ENCODE data around the gene TOM1L2.
A peak's percentile ranks its signal among the peaks of the same experiment; 100 is the strongest.

Gene TOM1L2

DNA sequence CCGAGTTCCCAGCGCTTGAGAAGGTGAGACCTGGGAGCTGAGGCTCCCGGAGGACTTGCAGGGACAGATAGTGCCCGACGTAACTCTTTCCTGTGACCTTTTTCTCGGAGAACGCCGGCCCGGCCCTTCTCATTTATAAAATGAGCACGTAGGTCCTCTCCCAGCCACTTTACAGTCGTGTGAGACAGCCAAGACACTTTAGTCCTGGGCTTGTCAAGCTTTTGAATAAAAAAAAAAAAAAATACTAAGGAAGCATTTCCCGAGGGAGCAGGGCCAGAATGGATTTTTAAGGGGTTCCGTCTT lies 703 bp upstream of the TOM1L2 start:
- TF ChIP-seq TARDBP (IDR thresholded peaks at IDR 0.05) (no peak), FOXM1 (IDR thresholded peaks at IDR 0.05; ENCODE audit: borderline replicate concordance) (no peak), ARNT (IDR thresholded peaks at IDR 0.05) (no peak), SUZ12 (IDR thresholded peaks at IDR 0.05) (no peak), HDGF (IDR thresholded peaks at IDR 0.05; ENCODE audit: borderline replicate concordance) (no peak), FOXA1 (IDR thresholded peaks at IDR 0.05) (no peak), SP1 (IDR thresholded peaks at IDR 0.05) (no peak), CTBP1 (IDR thresholded peaks at IDR 0.05; ENCODE audit: borderline replicate concordance) (no peak), LEF1 (IDR thresholded peaks at IDR 0.05; ENCODE audit: borderline replicate concordance) (no peak), L3MBTL2 (conservative IDR thresholded peaks at IDR 0.05) (no peak), BHLHE40 (IDR thresholded peaks at IDR 0.05; ENCODE audit: borderline replicate concordance) (no peak), FOXK2 (IDR thresholded peaks at IDR 0.05) (no peak), NFRKB (IDR thresholded peaks at IDR 0.05) (no peak), ELF4 (IDR thresholded peaks at IDR 0.05) (no peak), ZNF384 (IDR thresholded peaks at IDR 0.05) (no peak)
- TF ChIP-seq, protein P1, sequence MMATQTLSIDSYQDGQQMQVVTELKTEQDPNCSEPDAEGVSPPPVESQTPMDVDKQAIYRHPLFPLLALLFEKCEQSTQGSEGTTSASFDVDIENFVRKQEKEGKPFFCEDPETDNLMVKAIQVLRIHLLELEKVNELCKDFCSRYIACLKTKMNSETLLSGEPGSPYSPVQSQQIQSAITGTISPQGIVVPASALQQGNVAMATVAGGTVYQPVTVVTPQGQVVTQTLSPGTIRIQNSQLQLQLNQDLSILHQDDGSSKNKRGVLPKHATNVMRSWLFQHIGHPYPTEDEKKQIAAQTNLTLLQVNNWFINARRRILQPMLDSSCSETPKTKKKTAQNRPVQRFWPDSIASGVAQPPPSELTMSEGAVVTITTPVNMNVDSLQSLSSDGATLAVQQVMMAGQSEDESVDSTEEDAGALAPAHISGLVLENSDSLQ (IDR thresholded peaks at IDR 0.05): no peak
- POLR2A ChIA-PET: interaction anchor here (0.7 to 2.9 kb wide), 7 partner anchors 12 to 136 kb away, joined by 3 to 16 read pairs (median 6); partner anchors contain the start of gene SREBF1
- no peak for DNase-seq (ENCODE audit: extremely low spot score)
- CTCF ChIA-PET: interaction anchor here (0.7 to 1.0 kb wide), 3 partner anchors 28 to 54 kb away, joined by 3 to 4 read pairs (median 3); no protein-coding TSS in a partner anchor

DNA sequence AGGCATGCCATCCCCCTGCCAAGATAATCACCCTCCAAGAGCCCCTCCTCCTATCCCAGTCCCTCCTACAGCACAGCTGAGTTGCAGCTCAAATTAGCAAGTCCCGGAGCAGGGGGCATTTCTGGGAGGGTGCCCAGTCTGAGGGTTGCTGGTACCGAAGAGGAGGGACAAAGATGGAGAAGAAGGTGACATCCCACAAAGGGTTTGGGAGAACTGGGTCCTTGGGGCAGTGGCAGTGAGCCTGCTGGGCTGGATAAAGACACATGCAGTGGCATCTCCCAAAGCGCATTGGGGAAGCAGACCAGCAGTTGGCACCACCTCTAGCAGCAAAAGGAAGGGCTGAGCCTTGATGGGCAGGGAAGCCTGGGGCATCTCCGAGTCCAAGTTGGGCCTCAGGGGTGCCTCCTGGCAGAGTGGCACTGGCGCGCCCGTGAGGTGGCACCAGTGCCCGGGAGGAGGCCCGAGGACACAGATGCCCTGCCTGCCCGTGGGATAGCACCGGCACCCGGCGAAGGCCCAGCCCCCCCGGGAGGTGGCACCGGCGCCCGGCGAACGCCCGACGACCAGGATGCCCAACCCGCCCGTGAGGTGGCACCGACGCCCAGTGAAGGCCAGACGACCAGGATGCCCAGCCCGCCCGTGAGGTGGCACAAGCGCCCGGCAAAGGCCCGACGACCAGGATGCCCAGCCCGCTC lies 622 bp downstream of the TOM1L2 start:
- ChIA-PET CTCF (interaction anchor here (0.9 kb wide), 1 partner anchor 11 kb away, joined by 3 read pairs; no protein-coding TSS in a partner anchor), POLR2A (interaction anchor here (1.0 to 2.9 kb wide), 5 partner anchors 10 to 135 kb away, joined by 4 to 16 read pairs (median 5); partner anchors contain the start of gene SREBF1)
- no peak for DNase-seq (ENCODE audit: extremely low spot score)
- TF ChIP-seq NFRKB (IDR thresholded peaks at IDR 0.05) (no peak), SUZ12 (IDR thresholded peaks at IDR 0.05) (no peak), LEF1 (IDR thresholded peaks at IDR 0.05; ENCODE audit: borderline replicate concordance) (no peak), TARDBP (IDR thresholded peaks at IDR 0.05) (no peak), FOXM1 (IDR thresholded peaks at IDR 0.05; ENCODE audit: borderline replicate concordance) (no peak), HDGF (IDR thresholded peaks at IDR 0.05; ENCODE audit: borderline replicate concordance) (no peak), ZNF384 (IDR thresholded peaks at IDR 0.05) (no peak), L3MBTL2 (conservative IDR thresholded peaks at IDR 0.05) (no peak), BHLHE40 (IDR thresholded peaks at IDR 0.05; ENCODE audit: borderline replicate concordance) (no peak), FOXA1 (IDR thresholded peaks at IDR 0.05) (no peak), SP1 (IDR thresholded peaks at IDR 0.05) (no peak), ARNT (IDR thresholded peaks at IDR 0.05) (no peak), ELF4 (IDR thresholded peaks at IDR 0.05) (no peak), CTBP1 (IDR thresholded peaks at IDR 0.05; ENCODE audit: borderline replicate concordance) (no peak), FOXK2 (IDR thresholded peaks at IDR 0.05) (no peak)
- TF ChIP-seq, protein P1 (IDR thresholded peaks at IDR 0.05): no peak

DNA sequence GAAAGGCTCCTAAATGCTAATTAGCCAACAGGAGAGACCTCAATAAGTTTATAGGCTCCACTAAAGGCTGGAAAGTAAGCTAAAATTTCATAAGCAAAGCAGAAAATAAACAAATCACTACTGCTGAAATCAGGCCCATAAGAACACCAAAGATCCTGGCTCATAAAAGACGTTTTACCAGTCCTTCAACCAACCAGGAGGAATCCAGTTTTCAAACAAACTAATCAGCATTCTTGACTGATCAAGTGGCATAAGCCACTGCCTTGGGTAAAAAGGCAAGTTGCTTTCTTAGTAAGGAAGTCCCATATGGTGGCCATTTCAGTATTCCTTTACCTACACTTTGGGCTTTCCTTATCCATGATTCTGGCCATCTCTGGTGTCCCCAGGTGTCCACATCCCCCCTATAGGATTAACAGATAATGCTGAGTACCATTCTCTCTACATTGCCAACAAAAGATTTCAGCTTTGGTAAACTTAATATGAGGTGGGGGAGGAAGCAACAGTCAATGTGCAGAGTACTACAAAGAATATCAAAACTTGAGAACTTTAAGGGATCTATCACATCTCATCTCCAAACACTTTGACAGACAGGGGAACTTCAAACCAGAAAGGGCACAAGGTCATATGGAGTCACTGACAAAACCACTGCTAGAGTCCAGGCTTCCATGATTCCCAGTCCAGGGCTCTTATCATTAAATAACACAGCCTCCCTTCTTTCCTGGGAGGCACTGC lies 1.3 kb downstream of the TOM1L2 start:
- ChIA-PET CTCF (no interaction called here), POLR2A (no interaction called here)
- TF ChIP-seq L3MBTL2 (conservative IDR thresholded peaks at IDR 0.05): no peak
- TF ChIP-seq, protein P1 (IDR thresholded peaks at IDR 0.05): peak; percentile 60
- TF ChIP-seq FOXK2 (IDR thresholded peaks at IDR 0.05): no peak
- DNase-seq (ENCODE audit: extremely low spot score): no peak

DNA sequence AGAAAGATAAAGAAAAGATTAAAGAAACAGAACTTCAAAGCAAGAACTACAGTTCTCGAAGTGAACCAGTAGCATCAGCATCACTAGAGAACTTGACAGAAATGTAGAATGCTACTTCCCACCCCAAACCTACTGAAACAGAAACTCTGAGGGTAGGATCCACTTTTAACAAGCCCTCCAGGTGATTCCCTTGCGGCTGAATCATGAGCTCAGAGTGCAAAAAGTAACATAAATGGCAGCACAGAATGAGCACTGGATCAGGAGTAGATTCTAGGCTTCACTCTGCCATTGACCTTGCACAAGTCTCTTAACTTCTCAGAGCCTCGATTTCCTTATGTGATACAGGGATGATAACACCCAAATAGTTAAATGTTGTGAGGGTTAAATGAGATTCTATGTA lies 5.8 kb downstream of the TOM1L2 start:
- no peak for DNase-seq (ENCODE audit: extremely low spot score)
- TF ChIP-seq FOXK2 (IDR thresholded peaks at IDR 0.05) (no peak), SP1 (IDR thresholded peaks at IDR 0.05) (no peak), SUZ12 (IDR thresholded peaks at IDR 0.05) (no peak), LEF1 (IDR thresholded peaks at IDR 0.05; ENCODE audit: borderline replicate concordance) (no peak), TARDBP (IDR thresholded peaks at IDR 0.05) (no peak), HDGF (IDR thresholded peaks at IDR 0.05; ENCODE audit: borderline replicate concordance) (no peak), L3MBTL2 (conservative IDR thresholded peaks at IDR 0.05) (no peak), ZNF384 (IDR thresholded peaks at IDR 0.05) (no peak), ARNT (IDR thresholded peaks at IDR 0.05) (no peak), NFRKB (IDR thresholded peaks at IDR 0.05) (no peak), CTBP1 (IDR thresholded peaks at IDR 0.05; ENCODE audit: borderline replicate concordance) (no peak), FOXA1 (IDR thresholded peaks at IDR 0.05) (no peak), ELF4 (IDR thresholded peaks at IDR 0.05) (no peak), FOXM1 (IDR thresholded peaks at IDR 0.05; ENCODE audit: borderline replicate concordance) (no peak), BHLHE40 (IDR thresholded peaks at IDR 0.05; ENCODE audit: borderline replicate concordance) (no peak)
- TF ChIP-seq, protein P1 (IDR thresholded peaks at IDR 0.05): no peak
- POLR2A ChIA-PET: no interaction called here
- CTCF ChIA-PET: interaction anchor here (1.0 to 1.5 kb wide), 2 partner anchors 47 to 75 kb away, joined by 4 to 5 read pairs; no protein-coding TSS in a partner anchor
